ENCODE data around the gene SHMT2. TPM values are rescaled to one million over a fixed set of nuclear protein-coding genes. Genes with fewer than 3 reads are reported as not detected.

SHMT2 gene
- total RNA-seq, 1 experiment from 2014 or later = 227 TPM

GRCh38 chr12:57211791-57212700 is 17.5 kb upstream of the SHMT2 start:
- Histone ChIP-seq H3K27ac (no peak overlapping the region), H3K4me1 (replicated peaks; ENCODE audit: insufficient read depth) (peaks cover 17% of the 10 kb centered on the region), H3K36me3 (ENCODE audit: low read depth) (no peaks in the 10 kb centered on the region), H3K4me2 (no peak overlapping the region), H2AFZ (no peak overlapping the region), H3K4me3 (no peak overlapping the region), H3F3A (ENCODE audit: insufficient read depth, low read depth) (peaks cover 20% of the 10 kb centered on the region), H3K9me3 (ENCODE audit: insufficient read depth, low read depth) (no peaks in the 10 kb centered on the region), H3K27me3 (ENCODE audit: insufficient read depth, low read depth) (no peaks in the 10 kb centered on the region), H3K9me2 (ENCODE audit: insufficient read depth) (no peaks in the 10 kb centered on the region), H3K79me2 (ENCODE audit: low read depth) (no peaks in the 10 kb centered on the region), H4K20me1 (ENCODE audit: insufficient read depth) (no peaks in the 10 kb centered on the region)
- no peak for TF ChIP-seq EZH2 (IDR thresholded peaks at IDR 0.05; ENCODE audit: low read depth)
- no peak for TF ChIP-seq CTCF (conservative IDR thresholded peaks at IDR 0.05)
- DNase-seq = no peak
- TSS peak; percentile 9 for BruUV-seq (replicated peaks)
- intact Hi-C loops (cut with micrococcal nuclease; ENCODE audit: unreplicated experiment) = loop anchor here (2.0 kb wide), 1 partner anchor 241 kb away; no protein-coding TSS in a partner anchor
- CTCF ChIA-PET = interaction anchor here (2.0 kb wide), 1 partner anchor 241 kb away, joined by 6 read pairs; no protein-coding TSS in a partner anchor
- POLR2A ChIA-PET (ENCODE audit: unreplicated experiment) = no interaction called here

- H3K4me2 ChIP-seq = no peak overlapping the region
- CTCF ChIA-PET = interaction anchor here (0.6 to 2.0 kb wide), 4 partner anchors 17 to 246 kb away, joined by 3 to 30 read pairs (median 16); partner anchors contain the start of gene SHMT2
- no TSS peak for BruUV-seq (replicated peaks)
- no peaks in the 10 kb centered on the region for H3K27me3 ChIP-seq (ENCODE audit: insufficient read depth, low read depth)
- H4K20me1 ChIP-seq (ENCODE audit: insufficient read depth) = no peaks in the 10 kb centered on the region
- H3K4me3 ChIP-seq = no peak overlapping the region
- TF ChIP-seq EZH2 (IDR thresholded peaks at IDR 0.05; ENCODE audit: low read depth) = no peak
- no peak for TF ChIP-seq CTCF (conservative IDR thresholded peaks at IDR 0.05)
- POLR2A ChIA-PET (ENCODE audit: unreplicated experiment) = no interaction called here
- H3K27ac ChIP-seq = no peak overlapping the region
- no peak overlapping the region for H2AFZ ChIP-seq
- no peaks in the 10 kb centered on the region for H3K9me2 ChIP-seq (ENCODE audit: insufficient read depth)
- no peak for DNase-seq
- no peaks in the 10 kb centered on the region for H3K79me2 ChIP-seq (ENCODE audit: low read depth)
- intact Hi-C loops (cut with micrococcal nuclease; ENCODE audit: unreplicated experiment) = loop anchor here (1.0 to 2.0 kb wide), 3 partner anchors 27 to 240 kb away; no protein-coding TSS in a partner anchor
- H3K4me1 ChIP-seq (replicated peaks; ENCODE audit: insufficient read depth) = peaks cover 17% of the 10 kb centered on the region
- H3F3A ChIP-seq (ENCODE audit: insufficient read depth, low read depth) = peaks cover 20% of the 10 kb centered on the region
- H3K9me3 ChIP-seq (ENCODE audit: insufficient read depth, low read depth) = no peaks in the 10 kb centered on the region
- no peaks in the 10 kb centered on the region for H3K36me3 ChIP-seq (ENCODE audit: low read depth)
Measured at GRCh38 chr12:57212701-57213057, 16.8 kb upstream of the SHMT2 start.

- no peaks in the 10 kb centered on the region for H3K9me3 ChIP-seq (ENCODE audit: insufficient read depth, low read depth)
- TF ChIP-seq EZH2 (IDR thresholded peaks at IDR 0.05; ENCODE audit: low read depth) (no peak), CTCF (conservative IDR thresholded peaks at IDR 0.05) (peak; percentile 92)
- no peaks in the 10 kb centered on the region for H3K27me3 ChIP-seq (ENCODE audit: insufficient read depth, low read depth)
- peak overlapping the region; percentile 36; the same call in 1 of the 2 replicates for H3K4me3 ChIP-seq
- H3K9me2 ChIP-seq (ENCODE audit: insufficient read depth) = no peaks in the 10 kb centered on the region
- peaks cover 17% of the 10 kb centered on the region for H3K4me1 ChIP-seq (replicated peaks; ENCODE audit: insufficient read depth)
- no peak overlapping the region for H2AFZ ChIP-seq
- CTCF ChIA-PET = interaction anchor here (0.6 to 2.0 kb wide), 9 partner anchors 17 to 1108 kb away, joined by 3 to 30 read pairs (median 9); partner anchors contain the start of genes SHMT2 and STAT6
- DNase-seq = peak; percentile 69 to 92
- H4K20me1 ChIP-seq (ENCODE audit: insufficient read depth) = no peaks in the 10 kb centered on the region
- H3F3A ChIP-seq (ENCODE audit: insufficient read depth, low read depth) = peaks cover 20% of the 10 kb centered on the region
- H3K36me3 ChIP-seq (ENCODE audit: low read depth) = no peaks in the 10 kb centered on the region
- TSS peak; percentile 25 for BruUV-seq (replicated peaks)
- peak overlapping the region; percentile 60 for H3K27ac ChIP-seq
- H3K4me2 ChIP-seq = peak overlapping the region; percentile 78
- POLR2A ChIA-PET (ENCODE audit: unreplicated experiment) = interaction anchor here (0.6 to 1.1 kb wide), 6 partner anchors 17 to 262 kb away, joined by 3 to 33 read pairs (median 16); partner anchors contain the start of gene LRP1
- intact Hi-C loops (cut with micrococcal nuclease; ENCODE audit: unreplicated experiment) = loop anchor here (1.0 to 2.0 kb wide), 3 partner anchors 26 to 240 kb away; no protein-coding TSS in a partner anchor
- no peaks in the 10 kb centered on the region for H3K79me2 ChIP-seq (ENCODE audit: low read depth)
Measured at GRCh38 chr12:57213058-57213715, 16.3 kb upstream of the SHMT2 start.

Measured in PC-9 (cell line).